ENCODE measurements around the gene UGT1A9.

DNA sequence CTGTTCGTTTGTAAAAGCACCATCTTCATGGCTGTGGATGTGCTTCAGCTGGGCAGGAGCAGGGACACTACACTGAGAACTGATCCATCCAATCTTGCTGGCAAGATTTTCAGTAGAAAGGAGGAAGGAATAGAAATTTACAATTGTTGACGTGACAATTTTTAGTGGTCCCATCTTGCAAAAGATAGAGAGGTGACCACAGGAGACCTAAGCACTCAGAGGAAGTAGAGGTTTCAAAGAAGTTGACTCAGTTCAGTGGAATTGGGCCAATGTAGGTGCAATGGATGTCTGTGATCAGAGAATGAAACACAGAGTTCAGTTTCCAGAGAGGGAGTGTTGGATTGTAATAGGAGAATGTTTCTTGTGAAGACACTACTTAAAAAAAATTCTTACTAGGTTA, 42.4 kb downstream of the UGT1A9 start:
- TF ChIP-seq, protein P1, sequence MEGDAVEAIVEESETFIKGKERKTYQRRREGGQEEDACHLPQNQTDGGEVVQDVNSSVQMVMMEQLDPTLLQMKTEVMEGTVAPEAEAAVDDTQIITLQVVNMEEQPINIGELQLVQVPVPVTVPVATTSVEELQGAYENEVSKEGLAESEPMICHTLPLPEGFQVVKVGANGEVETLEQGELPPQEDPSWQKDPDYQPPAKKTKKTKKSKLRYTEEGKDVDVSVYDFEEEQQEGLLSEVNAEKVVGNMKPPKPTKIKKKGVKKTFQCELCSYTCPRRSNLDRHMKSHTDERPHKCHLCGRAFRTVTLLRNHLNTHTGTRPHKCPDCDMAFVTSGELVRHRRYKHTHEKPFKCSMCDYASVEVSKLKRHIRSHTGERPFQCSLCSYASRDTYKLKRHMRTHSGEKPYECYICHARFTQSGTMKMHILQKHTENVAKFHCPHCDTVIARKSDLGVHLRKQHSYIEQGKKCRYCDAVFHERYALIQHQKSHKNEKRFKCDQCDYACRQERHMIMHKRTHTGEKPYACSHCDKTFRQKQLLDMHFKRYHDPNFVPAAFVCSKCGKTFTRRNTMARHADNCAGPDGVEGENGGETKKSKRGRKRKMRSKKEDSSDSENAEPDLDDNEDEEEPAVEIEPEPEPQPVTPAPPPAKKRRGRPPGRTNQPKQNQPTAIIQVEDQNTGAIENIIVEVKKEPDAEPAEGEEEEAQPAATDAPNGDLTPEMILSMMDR (IDR thresholded peaks at IDR 0.05) = no peak
- no peak for TF ChIP-seq POLR2A (IDR thresholded peaks at IDR 0.05)
